Progenitor cell of endocrine pancreas (in vitro differentiated cells): ENCODE measurements around the gene ACTA2. TPM values are rescaled to one million over a fixed set of nuclear protein-coding genes. Genes with fewer than 3 reads are reported as not detected.

Experiments used
- DNase-seq: peaks from one replicate; pipeline ENCODE4 v3.0.0; 2021; ENCODE audit warnings: low spot score; ENCODE audit not compliant: unreplicated experiment
- H3K27ac Mint-ChIP-seq: 2 replicates; pipeline ENCODE4 v1.8.0; 2021; ENCODE audit warnings: mild to moderate bottlenecking, moderate library complexity, mixed read lengths
- H3K27me3 Mint-ChIP-seq: 2 replicates; pipeline ENCODE4 v1.8.0; 2021; ENCODE audit warnings: mixed read lengths
- H3K36me3 Mint-ChIP-seq: 2 replicates; pipeline ENCODE4 v1.8.0; 2022; ENCODE audit warnings: mixed read lengths; ENCODE audit not compliant: insufficient read depth
- H3K4me1 Mint-ChIP-seq: 2 replicates; pipeline ENCODE4 v1.8.0; 2021; ENCODE audit warnings: low read depth, mixed read lengths
- H3K4me3 Mint-ChIP-seq: 2 replicates; pipeline ENCODE4 v1.8.0; 2021; ENCODE audit warnings: low read depth, mild to moderate bottlenecking, moderate library complexity, mixed read lengths
- H3K9me3 Mint-ChIP-seq: 2 replicates; pipeline ENCODE4 v1.8.0; 2021; ENCODE audit warnings: low read depth, mixed read lengths
- CTCF ChIP-seq: fragments of 200-600 bp; sonication (generic); IDR thresholded peaks from one replicate; pipeline ENCODE4 v1.5.0; 2021; ENCODE audit warnings: antibody characterized with exemption, mild to moderate bottlenecking; ENCODE audit not compliant: unreplicated experiment
- total RNA-seq: library from RNA; stranded (reverse); gene quantifications from 2 replicates; pipeline ENCODE4 v1.2.1, GENCODE V29; 2021

ACTA2 gene
- total RNA-seq, 1 donor from 2014 or later: 4.1 TPM

- Mint-ChIP-seq H3K27me3 (peaks cover 16% of the 10 kb centered on the region), H3K9me3 (no peaks in the 10 kb centered on the region), H3K4me1 (no peaks in the 10 kb centered on the region), H3K36me3 (no peaks in the 10 kb centered on the region), H3K27ac (no peak overlapping the region), H3K4me3 (no peak overlapping the region)
- TF ChIP-seq CTCF: no peak
- no peak for DNase-seq
Observed at GRCh38 chr10:88946200-88946599, 6.4 kb downstream of the ACTA2 start.

DNA sequence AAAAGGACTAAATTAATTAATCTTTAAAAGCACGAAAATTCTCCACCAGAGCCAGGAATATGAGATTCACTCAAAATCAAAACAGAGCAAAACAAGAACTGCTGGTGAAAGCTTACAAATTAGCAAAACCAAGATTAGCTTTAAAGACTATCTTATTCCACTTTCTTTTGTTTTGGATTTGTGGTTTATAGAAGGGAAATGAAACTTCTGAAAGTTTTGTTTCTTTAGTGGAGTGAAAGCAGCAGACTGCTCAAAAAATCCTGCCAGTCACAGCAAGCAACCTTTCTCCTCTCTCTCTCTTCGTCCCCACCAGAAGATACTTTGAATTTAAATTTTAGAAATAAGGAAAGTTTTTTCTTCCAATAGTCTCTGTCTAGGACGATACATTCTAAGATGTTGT, 7.8 kb downstream of the ACTA2 start:
- no peaks in the 10 kb centered on the region for H3K36me3 Mint-ChIP-seq
- no peaks in the 10 kb centered on the region for H3K4me1 Mint-ChIP-seq
- DNase-seq: no peak
- peaks cover 12% of the 10 kb centered on the region for H3K27me3 Mint-ChIP-seq
- no peak overlapping the region for H3K27ac Mint-ChIP-seq
- H3K4me3 Mint-ChIP-seq: no peak overlapping the region
- no peaks in the 10 kb centered on the region for H3K9me3 Mint-ChIP-seq
- TF ChIP-seq CTCF: no peak

GRCh38 chr10:88943778-88944177, 8.8 kb downstream of the ACTA2 start:
- TF ChIP-seq CTCF: no peak
- no peak for DNase-seq
- Mint-ChIP-seq H3K4me3 (no peak overlapping the region), H3K36me3 (no peaks in the 10 kb centered on the region), H3K27ac (no peak overlapping the region), H3K9me3 (no peaks in the 10 kb centered on the region), H3K4me1 (no peaks in the 10 kb centered on the region), H3K27me3 (peaks cover 16% of the 10 kb centered on the region)

- H3K27me3 Mint-ChIP-seq: peaks cover 14% of the 10 kb centered on the region
- no peak overlapping the region for H3K27ac Mint-ChIP-seq
- no peak for DNase-seq
- no peaks in the 10 kb centered on the region for H3K36me3 Mint-ChIP-seq
- H3K4me1 Mint-ChIP-seq: no peaks in the 10 kb centered on the region
- no peak overlapping the region for H3K4me3 Mint-ChIP-seq
- no peak for TF ChIP-seq CTCF
- no peaks in the 10 kb centered on the region for H3K9me3 Mint-ChIP-seq
Observed at GRCh38 chr10:88941026-88941425, 11.5 kb downstream of the ACTA2 start.

GRCh38 chr10:88938938-88939337, 13.6 kb downstream of the ACTA2 start:
- no peaks in the 10 kb centered on the region for H3K36me3 Mint-ChIP-seq
- TF ChIP-seq CTCF: no peak

More at GRCh38 chr10:88938938-88939337, 13.6 kb downstream of the ACTA2 start:
- Mint-ChIP-seq H3K4me1 (peaks cover 3% of the 10 kb centered on the region), H3K27ac (no peak overlapping the region), H3K27me3 (peaks cover 14% of the 10 kb centered on the region), H3K9me3 (no peaks in the 10 kb centered on the region), H3K4me3 (no peak overlapping the region)
- no peak for DNase-seq
